Sigmoid colon (tissue), 7 donors: ENCODE data around the gene DDI1. TPM values are rescaled to one million over a fixed set of nuclear protein-coding genes. Genes with fewer than 3 reads are reported as not detected.

Experiments
- DNase-seq: peaks from one replicate; pipeline ENCODE4 v3.0.0-alpha.2; 2019
- H3K27ac ChIP-seq, 4 donors: fragments of 200-600 bp; sonication (generic); one replicate each; pipeline ENCODE4 v1.5.1; 2016 to 2019; ENCODE audit warnings: mild to moderate bottlenecking in 1 of 4
- H3K27me3 ChIP-seq, 3 donors: fragments of 200-600 bp; sonication (generic); one replicate each; pipeline ENCODE4 v1.5.1; 2019; ENCODE audit warnings: mild to moderate bottlenecking in 1 of 3
- H3K36me3 ChIP-seq, 4 donors: fragments of 200-600 bp; sonication (generic); one replicate each; pipeline ENCODE4 v1.5.1; 2016 to 2019
- H3K4me1 ChIP-seq, 4 donors: fragments of 200-600 bp; sonication (generic); one replicate each; pipeline ENCODE4 v1.5.1; 2017 to 2019
- H3K4me3 ChIP-seq, 4 donors: fragments of 200-600 bp; sonication (generic); one replicate each; pipeline ENCODE4 v1.5.1; 2017 to 2019; ENCODE audit warnings: mild to moderate bottlenecking in 2 of 4, moderate library complexity in 1 of 4
- H3K9me3 ChIP-seq, 4 donors: fragments of 200-600 bp in 3 of 4; sonication (generic) in 3 of 4; one replicate each; pipeline versions ENCODE4 v1.5.1 to v1.6.1; 2013 to 2019
- CTCF ChIP-seq, 4 experiments: fragments of 450-650 bp in 3 of 4; fragments of 200-600 bp in 1 of 4; IDR thresholded peaks; one replicate each; pipeline ENCODE4 v1.5.1; 2016 to 2019; ENCODE audit warnings: antibody characterized with exemption in 4 of 4, mild to moderate bottlenecking in 3 of 4, moderate library complexity in 2 of 4
- EP300 ChIP-seq, 4 donors: sonication (generic); formaldehyde crosslinking; IDR thresholded peaks; one replicate each; pipeline ENCODE4 v1.6.1; 2017; ENCODE audit warnings: antibody characterized with exemption in 4 of 4
- POLR2A ChIP-seq, 2 donors: fragments of 450-650 bp; IDR thresholded peaks; one replicate each; pipeline ENCODE4 v1.6.1; 2016; ENCODE audit warnings: antibody characterized with exemption in 2 of 2, mild to moderate bottlenecking in 2 of 2, moderate library complexity in 2 of 2
- POLR2AphosphoS5 ChIP-seq, 4 donors: sonication (generic); formaldehyde crosslinking; IDR thresholded peaks; one replicate each; pipeline ENCODE4 v1.6.1; 2017; ENCODE audit warnings: antibody characterized with exemption in 4 of 4
- WGBS, 2 donors: extraction: QIAGEN DNeasy Blood & Tissue Kit; methylation state at CpG; one replicate each; pipeline ENCODE4 v1.1.7; 2013; 5-methylcytosine and 5-hydroxymethylcytosine counted together
- intact Hi-C: fragments of 100-400 bp; cut with DNase I; formaldehyde crosslinking; loops from one replicate; pipeline ENCODE4 v1.15.1; 2023
- polyA plus RNA-seq, 3 donors: library from polyadenylated mRNA; stranded (reverse); fragments of 200-250 nt; gene quantifications; one replicate each; pipeline ENCODE4 v1.2.3, GENCODE V29; 2013
- total RNA-seq, 4 donors: library from RNA; depleted of rRNA; stranded (reverse); fragments of >200 nt; gene quantifications; one replicate each; pipeline ENCODE4 v1.1.0, GENCODE V29; 2016
- donor health status: healthy with polysubstance abuse.
- donor health status: Bipolar disorder and iron deficiency.
- donor health status: healthy.

Gene DDI1
- total and polyA plus RNA-seq, 7 donors = not detected

- H3K27ac ChIP-seq = no peak overlapping the region
- intact Hi-C loops = no loop called here
- H3K36me3 ChIP-seq = no peaks in the 10 kb centered on the region
- H3K4me3 ChIP-seq = no peak overlapping the region
- H3K4me1 ChIP-seq = peaks cover 0 to 10% (median 6%) of the 10 kb centered on the region in 4 donors
- WGBS, 2 donors = 32 to 61% methylated on average over 3 of the region's 3 CpGs
- TF ChIP-seq CTCF (IDR thresholded peaks at IDR 0.05) (no peak), POLR2AphosphoS5 (IDR thresholded peaks at IDR 0.05) (no peak), EP300 (IDR thresholded peaks at IDR 0.05) (no peak), POLR2A (IDR thresholded peaks at IDR 0.05) (no peak)
- no peak for DNase-seq
- H3K27me3 ChIP-seq = no peaks in the 10 kb centered on the region
- H3K9me3 ChIP-seq = no peaks in the 10 kb centered on the region
Measured at GRCh38 chr11:104028476-104029263, 7.8 kb upstream of the DDI1 start.

GRCh38 chr11:104033134-104033533 lies 3.3 kb upstream of the DDI1 start:
- intact Hi-C loops = no loop called here
- Histone ChIP-seq H3K27ac (no peak overlapping the region), H3K4me1 (peaks cover 0 to 10% (median 7%) of the 10 kb centered on the region in 4 donors), H3K9me3 (no peaks in the 10 kb centered on the region), H3K36me3 (no peaks in the 10 kb centered on the region), H3K4me3 (no peak overlapping the region), H3K27me3 (no peaks in the 10 kb centered on the region)
- no peak for TF ChIP-seq POLR2AphosphoS5 (IDR thresholded peaks at IDR 0.05)
- no peak for TF ChIP-seq EP300 (IDR thresholded peaks at IDR 0.05)
- TF ChIP-seq POLR2A (IDR thresholded peaks at IDR 0.05) = no peak
- no peak for TF ChIP-seq CTCF (IDR thresholded peaks at IDR 0.05)
- no peak for DNase-seq

- H3K27me3 ChIP-seq = no peaks in the 10 kb centered on the region
- no peak overlapping the region for H3K4me3 ChIP-seq
- H3K9me3 ChIP-seq = no peaks in the 10 kb centered on the region
- H3K27ac ChIP-seq = no peak overlapping the region
- intact Hi-C loops = no loop called here
- TF ChIP-seq CTCF (IDR thresholded peaks at IDR 0.05) = no peak
- TF ChIP-seq POLR2AphosphoS5 (IDR thresholded peaks at IDR 0.05) = no peak
- no peak for TF ChIP-seq EP300 (IDR thresholded peaks at IDR 0.05)
- TF ChIP-seq POLR2A (IDR thresholded peaks at IDR 0.05) = no peak
- peaks cover 0 to 10% (median 7%) of the 10 kb centered on the region in 4 donors for H3K4me1 ChIP-seq
- no peaks in the 10 kb centered on the region for H3K36me3 ChIP-seq
- 83 to 91% methylated on average over 1 of the region's 1 CpG for WGBS, 2 donors
- no peak for DNase-seq
Measured at GRCh38 chr11:104033561-104033960, 2.9 kb upstream of the DDI1 start.

GRCh38 chr11:104036995-104037394 lies 555 bp downstream of the DDI1 start:
- Histone ChIP-seq H3K4me3 (no peak overlapping the region), H3K27me3 (no peaks in the 10 kb centered on the region), H3K36me3 (no peaks in the 10 kb centered on the region), H3K27ac (no peak overlapping the region), H3K9me3 (no peaks in the 10 kb centered on the region), H3K4me1 (peaks cover 0 to 10% (median 7%) of the 10 kb centered on the region in 4 donors)
- no peak for DNase-seq
- intact Hi-C loops = no loop called here
- WGBS, 2 donors = 95 to 97% methylated on average over 21 of the region's 21 CpGs
- TF ChIP-seq EP300 (IDR thresholded peaks at IDR 0.05) (no peak), CTCF (IDR thresholded peaks at IDR 0.05) (no peak), POLR2A (IDR thresholded peaks at IDR 0.05) (no peak), POLR2AphosphoS5 (IDR thresholded peaks at IDR 0.05) (no peak)

GRCh38 chr11:104041792-104042191 lies 5.4 kb downstream of the DDI1 start:
- Histone ChIP-seq H3K9me3 (no peaks in the 10 kb centered on the region), H3K27me3 (no peaks in the 10 kb centered on the region), H3K4me3 (no peak overlapping the region), H3K27ac (no peak overlapping the region), H3K4me1 (no peaks in the 10 kb centered on the region), H3K36me3 (no peaks in the 10 kb centered on the region)
- intact Hi-C loops = no loop called here
- TF ChIP-seq POLR2AphosphoS5 (IDR thresholded peaks at IDR 0.05) = no peak
- TF ChIP-seq CTCF (IDR thresholded peaks at IDR 0.05) = no peak
- TF ChIP-seq EP300 (IDR thresholded peaks at IDR 0.05) = no peak
- no peak for TF ChIP-seq POLR2A (IDR thresholded peaks at IDR 0.05)
- WGBS, 2 donors = 85 to 90% methylated on average over 2 of the region's 2 CpGs
- no peak for DNase-seq
